Peyer's patch (tissue), 4 donors: ENCODE data around the gene WSB1.

Experiments used
- CTCF ChIP-seq, 6 experiments: fragments of 450-650 bp in 4 of 6; fragments of 200-600 bp in 2 of 6; sonication (generic) in 1 of 6; IDR thresholded peaks; one replicate each; pipeline ENCODE4 v1.5.1; 2017 to 2019; ENCODE audit warnings: antibody characterized with exemption in 6 of 6, mild to moderate bottlenecking in 3 of 6, moderate library complexity in 1 of 6
- POLR2A ChIP-seq, 2 donors: fragments of 450-650 bp; IDR thresholded peaks; one replicate each; pipeline ENCODE4 v1.5.1; 2017; ENCODE audit warnings: antibody characterized with exemption in 2 of 2, mild to moderate bottlenecking in 2 of 2, moderate library complexity in 2 of 2

- TF ChIP-seq CTCF (IDR thresholded peaks at IDR 0.05) (no peak), POLR2A (IDR thresholded peaks at IDR 0.05) (no peak)
Measured at GRCh38 chr17:27259356-27259755, 34.6 kb upstream of the WSB1 start.
